ENCODE data around the gene HAUS7.

HAUS7 gene

GRCh38 chrX:153498453-153498852, 28.1 kb upstream of the HAUS7 start:
- DNase-seq, result no peak

GRCh38 chrX:153496590-153496959, 26.2 kb upstream of the HAUS7 start:
- DNase-seq, result no peak

- no peak for DNase-seq
These were observed 25.7 kb upstream of the HAUS7 start for GRCh38 chrX:153495903-153496589.

GRCh38 chrX:153495362-153495751, 25.0 kb upstream of the HAUS7 start:
- DNase-seq, result no peak

- no peak for DNase-seq
These were observed 24.4 kb upstream of the HAUS7 start, which contains the start of gene BGN for GRCh38 chrX:153494541-153495361. Gene BGN (plus strand): TSS chrX:153494980. CDS start chrX:153504632, 9,652 bp downstream.

- DNase-seq, result no peak
These were observed 23.7 kb upstream of the HAUS7 start for GRCh38 chrX:153494061-153494460.

GRCh38 chrX:153493085-153493484, 22.7 kb upstream of the HAUS7 start:
- no peak for DNase-seq

- DNase-seq, result no peak
These were observed 22.2 kb upstream of the HAUS7 start for GRCh38 chrX:153492543-153492942.

- DNase-seq, result no peak
These were observed 21.5 kb upstream of the HAUS7 start for GRCh38 chrX:153491918-153492317.

- no peak for DNase-seq
These were observed 21.1 kb upstream of the HAUS7 start for GRCh38 chrX:153491351-153491914.

GRCh38 chrX:153490217-153490930, 20.0 kb upstream of the HAUS7 start:
- DNase-seq, result no peak

- no peak for DNase-seq
These were observed 18.0 kb upstream of the HAUS7 start for GRCh38 chrX:153488231-153488914.

GRCh38 chrX:153487590-153488071, 17.3 kb upstream of the HAUS7 start:
- DNase-seq, result no peak

GRCh38 chrX:153486171-153486570, 15.8 kb upstream of the HAUS7 start:
- no peak for DNase-seq

GRCh38 chrX:153485396-153486080, 15.2 kb upstream of the HAUS7 start:
- DNase-seq, result no peak

- no peak for DNase-seq
These were observed 12.1 kb upstream of the HAUS7 start for GRCh38 chrX:153482376-153483015.

GRCh38 chrX:153481043-153481442, 10.7 kb upstream of the HAUS7 start:
- no peak for DNase-seq

GRCh38 chrX:153478746-153479145, 8.4 kb upstream of the HAUS7 start:
- DNase-seq, result no peak

- DNase-seq, result no peak
These were observed 7.5 kb upstream of the HAUS7 start for GRCh38 chrX:153477901-153478300.

GRCh38 chrX:153477364-153477857, 7.0 kb upstream of the HAUS7 start:
- DNase-seq, result no peak

- DNase-seq, result no peak
These were observed 6.4 kb upstream of the HAUS7 start for GRCh38 chrX:153476666-153477363.

Measured in stimulated activated CD4-positive, alpha-beta T cell treated with anti-CD3 and anti-CD28 coated beads, Interleukin-2, amount 100 ng/mL, for 48 hours (primary cell).